Measurements from ENCODE around the gene WNT7A.

DNA sequence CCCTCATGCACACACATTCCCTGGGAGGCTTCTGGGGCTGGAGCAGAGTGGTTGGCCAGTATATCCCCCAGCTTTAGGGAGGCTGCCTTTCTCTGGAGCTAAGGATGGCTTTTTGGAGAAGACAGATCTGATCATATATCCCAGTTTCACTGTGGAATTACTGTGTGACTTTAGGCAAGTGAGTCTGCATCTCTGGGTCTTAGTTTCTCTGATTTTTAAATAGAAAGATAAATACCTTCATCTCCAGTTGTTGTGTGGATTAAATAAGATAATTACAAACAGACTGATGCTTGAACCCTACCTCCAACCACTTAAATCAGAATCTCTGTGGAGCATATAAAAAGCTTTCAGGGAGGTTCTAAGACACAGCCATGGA is 11.1 kb upstream of the WNT7A start:
- TF ChIP-seq POLR2A (IDR thresholded peaks at IDR 0.05) = no peak
- TF ChIP-seq, protein P1, sequence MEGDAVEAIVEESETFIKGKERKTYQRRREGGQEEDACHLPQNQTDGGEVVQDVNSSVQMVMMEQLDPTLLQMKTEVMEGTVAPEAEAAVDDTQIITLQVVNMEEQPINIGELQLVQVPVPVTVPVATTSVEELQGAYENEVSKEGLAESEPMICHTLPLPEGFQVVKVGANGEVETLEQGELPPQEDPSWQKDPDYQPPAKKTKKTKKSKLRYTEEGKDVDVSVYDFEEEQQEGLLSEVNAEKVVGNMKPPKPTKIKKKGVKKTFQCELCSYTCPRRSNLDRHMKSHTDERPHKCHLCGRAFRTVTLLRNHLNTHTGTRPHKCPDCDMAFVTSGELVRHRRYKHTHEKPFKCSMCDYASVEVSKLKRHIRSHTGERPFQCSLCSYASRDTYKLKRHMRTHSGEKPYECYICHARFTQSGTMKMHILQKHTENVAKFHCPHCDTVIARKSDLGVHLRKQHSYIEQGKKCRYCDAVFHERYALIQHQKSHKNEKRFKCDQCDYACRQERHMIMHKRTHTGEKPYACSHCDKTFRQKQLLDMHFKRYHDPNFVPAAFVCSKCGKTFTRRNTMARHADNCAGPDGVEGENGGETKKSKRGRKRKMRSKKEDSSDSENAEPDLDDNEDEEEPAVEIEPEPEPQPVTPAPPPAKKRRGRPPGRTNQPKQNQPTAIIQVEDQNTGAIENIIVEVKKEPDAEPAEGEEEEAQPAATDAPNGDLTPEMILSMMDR (IDR thresholded peaks at IDR 0.05) = no peak

Measured in esophagus squamous epithelium (tissue), 4 donors.